Measurements from ENCODE around the gene HACD4. TPM values are rescaled to one million over a fixed set of nuclear protein-coding genes. Genes with fewer than 3 reads are reported as not detected.
A peak's percentile ranks its signal among the peaks of the same experiment; 100 is the strongest.

Gene HACD4, protein sequence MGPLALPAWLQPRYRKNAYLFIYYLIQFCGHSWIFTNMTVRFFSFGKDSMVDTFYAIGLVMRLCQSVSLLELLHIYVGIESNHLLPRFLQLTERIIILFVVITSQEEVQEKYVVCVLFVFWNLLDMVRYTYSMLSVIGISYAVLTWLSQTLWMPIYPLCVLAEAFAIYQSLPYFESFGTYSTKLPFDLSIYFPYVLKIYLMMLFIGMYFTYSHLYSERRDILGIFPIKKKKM
- polyA plus RNA-seq (2013, experiment 1 of 2) = 0.60 TPM
- polyA plus RNA-seq (2013, experiment 2 of 2) = 1.1 TPM

DNA sequence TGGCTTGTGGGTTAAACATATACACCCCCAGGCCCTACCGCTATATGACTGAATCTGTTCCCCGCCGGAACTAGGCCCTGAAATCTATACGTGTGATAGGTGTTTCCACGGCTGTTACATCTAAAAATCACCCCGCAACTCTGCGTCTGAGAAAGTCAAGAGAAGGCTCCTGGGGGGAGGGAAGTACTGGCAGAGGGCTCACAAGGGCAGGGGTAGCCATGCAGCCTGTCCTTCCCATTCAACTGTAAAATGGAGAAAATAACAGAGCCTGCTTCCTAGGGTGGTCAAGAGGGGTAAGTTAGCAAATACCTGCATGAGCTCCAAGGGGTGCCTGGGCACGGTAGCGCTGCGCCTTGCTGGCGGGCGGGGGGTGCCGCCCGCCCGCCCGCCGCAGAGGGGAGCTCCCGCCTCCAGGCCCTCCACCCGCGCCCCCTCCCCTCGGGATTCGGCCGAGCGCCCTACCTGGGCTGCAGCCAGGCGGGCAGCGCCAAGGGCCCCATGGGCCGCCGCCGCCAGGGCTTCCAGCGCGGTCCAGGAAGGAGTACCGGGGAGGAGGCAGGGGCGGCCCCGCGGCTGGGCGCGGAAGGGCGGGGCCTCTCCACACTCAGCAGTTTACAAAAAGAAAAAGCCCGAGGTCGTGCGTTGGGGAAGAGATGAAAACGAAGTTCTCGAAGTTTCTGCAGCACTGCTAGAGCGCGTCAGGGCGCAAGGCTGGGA lies at the start of gene HACD4:
HACD4 (minus strand) TSS at position 550 of the 717 bp plus-strand sequence; CDS start at position 500, 50 bp downstream.
- Histone ChIP-seq H3K27me3 (ENCODE audit: insufficient read depth, low read length) (no peaks in the 10 kb centered on the region), H3K4me3 (ENCODE audit: low read length) (peak within 1 kb of the TSS; percentile 53), H3K9ac (ENCODE audit: low read depth, low read length) (peak within 1 kb of the TSS; percentile 60), H3K9me3 (ENCODE audit: insufficient read depth, low read depth, low read length) (no peaks in the 10 kb centered on the region), H3K36me3 (ENCODE audit: insufficient read depth, low read length) (no peaks in the 10 kb centered on the region), H3K27ac (ENCODE audit: low read depth, low read length) (peak within 1 kb of the TSS; percentile 7; the same call in 1 of the 2 replicates), H3K4me1 (ENCODE audit: insufficient read depth, low read length) (peaks cover 11% of the 10 kb centered on the region)
- 7% methylated on average over 46 of the region's 46 CpGs for WGBS

DNA sequence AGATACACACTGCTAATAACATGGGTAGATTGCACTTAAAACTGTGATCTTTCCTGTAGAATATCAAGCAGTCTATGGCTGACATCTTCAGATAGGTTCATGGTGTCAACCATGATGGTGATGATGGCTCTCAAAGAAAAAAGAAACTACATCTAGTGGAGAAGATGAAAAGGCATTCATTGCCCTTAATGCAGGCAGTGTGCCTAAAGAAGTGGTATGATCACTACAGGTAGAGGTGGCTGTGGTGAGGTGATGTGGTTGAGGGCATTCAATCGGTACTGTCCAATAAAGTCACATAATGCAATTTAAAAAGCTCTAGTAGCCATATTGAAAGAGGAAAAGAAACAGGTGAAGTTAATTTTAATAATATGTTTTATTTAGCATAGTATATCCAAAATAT lies 49.4 kb upstream of the HACD4 start:
- H3K36me3 ChIP-seq (ENCODE audit: insufficient read depth, low read length) = no peaks in the 10 kb centered on the region
- H3K27ac ChIP-seq (ENCODE audit: low read depth, low read length) = no peak overlapping the region
- H3K9ac ChIP-seq (ENCODE audit: low read depth, low read length) = no peak overlapping the region
- H3K4me3 ChIP-seq (ENCODE audit: low read length) = no peak overlapping the region
- H3K27me3 ChIP-seq (ENCODE audit: insufficient read depth, low read length) = no peaks in the 10 kb centered on the region
- H3K9me3 ChIP-seq (ENCODE audit: insufficient read depth, low read depth, low read length) = no peaks in the 10 kb centered on the region
- 100% methylated on average over 1 of the region's 1 CpG for WGBS
- peaks cover under 1% of the 10 kb centered on the region; the same call in 1 of the 2 replicates for H3K4me1 ChIP-seq (ENCODE audit: insufficient read depth, low read length)

DNA sequence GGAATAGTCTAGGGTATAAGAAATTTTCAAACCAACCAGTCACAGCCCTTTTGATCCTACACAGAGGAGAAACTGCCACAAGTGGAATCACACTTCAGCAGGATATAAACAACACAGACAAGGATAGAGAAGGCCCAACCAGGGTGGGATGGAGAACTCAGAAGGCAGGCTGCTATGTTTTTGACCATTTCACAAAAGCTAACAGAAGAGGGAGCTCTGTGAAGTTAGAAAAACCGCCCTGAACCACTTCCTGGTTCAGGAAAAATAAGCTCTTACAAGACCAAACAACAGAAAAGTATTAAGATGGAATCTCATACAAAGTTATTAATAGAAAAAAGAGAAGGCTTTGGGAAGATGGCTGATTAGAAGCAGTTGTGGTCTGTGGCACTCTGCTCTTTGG lies 47.3 kb upstream of the HACD4 start:
- no peak overlapping the region for H3K27ac ChIP-seq (ENCODE audit: low read depth, low read length)
- H3K4me1 ChIP-seq (ENCODE audit: insufficient read depth, low read length) = peaks cover 6% of the 10 kb centered on the region; the same call in 1 of the 2 replicates
- no peaks in the 10 kb centered on the region for H3K9me3 ChIP-seq (ENCODE audit: insufficient read depth, low read depth, low read length)
- H3K9ac ChIP-seq (ENCODE audit: low read depth, low read length) = no peak overlapping the region
- WGBS = no CpG with 5 or more reads among the region's 1 CpG
- H3K27me3 ChIP-seq (ENCODE audit: insufficient read depth, low read length) = no peaks in the 10 kb centered on the region
- no peaks in the 10 kb centered on the region for H3K36me3 ChIP-seq (ENCODE audit: insufficient read depth, low read length)
- no peak overlapping the region for H3K4me3 ChIP-seq (ENCODE audit: low read length)

DNA sequence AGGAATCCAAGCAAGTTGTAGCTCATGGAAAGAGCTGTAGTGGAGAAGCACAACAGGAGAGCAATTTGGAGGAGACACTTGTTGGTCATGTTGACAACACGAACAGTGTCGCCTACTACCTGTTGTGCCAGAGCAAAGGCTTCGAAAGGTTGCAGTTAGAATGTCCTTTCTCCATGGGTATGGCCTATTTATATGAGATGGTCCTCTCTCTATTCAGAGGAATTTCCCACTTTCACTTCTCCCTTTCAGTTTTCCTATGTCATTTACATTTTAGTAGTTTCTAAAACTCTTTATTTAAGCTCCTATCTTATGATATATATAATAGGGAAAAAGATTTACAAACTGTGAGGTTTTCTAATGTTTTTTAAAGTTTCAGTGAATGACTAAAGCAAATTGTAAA lies 46.3 kb upstream of the HACD4 start, which contains the start of gene IFNB1:
IFNB1 (minus strand) TSS at position 162 of the 400 bp plus-strand sequence; CDS start at position 89, 73 bp downstream.
- H3K4me1 ChIP-seq (ENCODE audit: insufficient read depth, low read length) = peaks cover 12% of the 10 kb centered on the region
- no peaks in the 10 kb centered on the region for H3K9me3 ChIP-seq (ENCODE audit: insufficient read depth, low read depth, low read length)
- WGBS = 98% methylated on average over 3 of the region's 3 CpGs
- no peak within 1 kb of the TSS for H3K27ac ChIP-seq (ENCODE audit: low read depth, low read length)
- H3K36me3 ChIP-seq (ENCODE audit: insufficient read depth, low read length) = no peaks in the 10 kb centered on the region
- no peak within 1 kb of the TSS for H3K9ac ChIP-seq (ENCODE audit: low read depth, low read length)
- no peaks in the 10 kb centered on the region for H3K27me3 ChIP-seq (ENCODE audit: insufficient read depth, low read length)
- H3K4me3 ChIP-seq (ENCODE audit: low read length) = no peak within 1 kb of the TSS

DNA sequence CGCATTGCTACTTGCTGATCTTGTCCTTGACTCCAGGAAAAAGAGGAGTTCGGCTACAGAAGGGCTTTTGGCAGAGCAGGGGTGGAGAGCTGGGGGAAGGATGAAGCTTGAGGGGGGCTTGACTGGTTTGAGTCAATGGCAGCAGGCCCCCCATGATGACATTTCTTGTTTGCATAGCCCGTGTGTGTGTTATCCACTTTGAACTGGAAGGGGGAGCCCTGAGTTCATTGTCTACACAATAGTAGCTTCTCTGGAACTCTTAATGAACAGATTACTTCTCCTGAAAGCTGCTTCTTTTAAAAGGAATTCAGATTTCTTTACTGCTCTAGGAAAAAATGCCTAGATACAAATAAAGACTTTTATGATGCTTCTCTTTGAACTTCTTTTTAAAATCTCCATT lies 44.0 kb upstream of the HACD4 start:
- Histone ChIP-seq H3K27me3 (ENCODE audit: insufficient read depth, low read length) (no peaks in the 10 kb centered on the region), H3K4me1 (ENCODE audit: insufficient read depth, low read length) (peaks cover 13% of the 10 kb centered on the region), H3K9me3 (ENCODE audit: insufficient read depth, low read depth, low read length) (no peaks in the 10 kb centered on the region), H3K9ac (ENCODE audit: low read depth, low read length) (no peak overlapping the region), H3K4me3 (ENCODE audit: low read length) (no peak overlapping the region), H3K36me3 (ENCODE audit: insufficient read depth, low read length) (no peaks in the 10 kb centered on the region), H3K27ac (ENCODE audit: low read depth, low read length) (no peak overlapping the region)
- 68% methylated on average over 3 of the region's 3 CpGs for WGBS

DNA sequence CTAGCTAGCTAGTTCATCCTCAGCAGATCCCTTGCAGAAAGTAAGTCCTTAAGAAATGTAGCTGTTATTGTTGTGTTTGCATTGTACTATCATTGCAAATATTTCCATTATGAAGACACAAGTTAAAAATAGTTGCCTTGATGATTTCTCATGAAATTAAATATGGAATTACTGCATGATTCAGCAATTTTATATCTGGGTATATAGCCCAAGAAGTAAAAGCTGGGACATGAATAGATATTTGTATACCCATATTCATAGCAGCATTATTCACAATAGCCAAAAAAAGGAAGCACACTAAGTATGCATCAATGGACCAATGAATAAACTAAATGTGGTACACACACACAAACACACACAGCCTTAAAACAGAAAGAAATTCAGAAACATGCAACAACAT lies 39.5 kb upstream of the HACD4 start:
- H3K4me1 ChIP-seq (ENCODE audit: insufficient read depth, low read length) = peaks cover 20% of the 10 kb centered on the region

DNA sequence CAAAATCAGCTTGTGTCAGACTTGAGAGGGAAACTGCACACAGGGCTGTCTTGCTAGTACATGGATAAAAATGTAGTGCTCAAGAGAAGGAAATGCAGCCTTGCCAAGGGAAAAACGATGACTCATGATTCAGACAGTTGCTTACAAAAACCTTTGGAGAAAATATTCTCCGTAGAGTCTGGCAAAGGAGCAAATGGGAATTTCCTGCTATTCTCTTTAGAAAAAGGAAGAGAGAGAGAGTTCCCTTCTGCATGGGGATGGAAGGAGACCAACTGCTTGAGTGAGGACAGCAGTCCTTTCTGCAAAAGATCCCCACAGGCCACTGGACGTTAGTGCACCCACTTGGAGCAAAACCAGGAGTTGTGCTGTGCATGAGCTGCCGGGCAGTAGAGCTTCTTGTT lies 38.7 kb upstream of the HACD4 start:
- H3K4me1 ChIP-seq (ENCODE audit: insufficient read depth, low read length) = peaks cover 14% of the 10 kb centered on the region; the same call in 1 of the 2 replicates
- WGBS = 75% methylated on average over 4 of the region's 4 CpGs
- no peak overlapping the region for H3K27ac ChIP-seq (ENCODE audit: low read depth, low read length)
- H3K4me3 ChIP-seq (ENCODE audit: low read length) = no peak overlapping the region
- no peaks in the 10 kb centered on the region for H3K27me3 ChIP-seq (ENCODE audit: insufficient read depth, low read length)
- no peaks in the 10 kb centered on the region for H3K36me3 ChIP-seq (ENCODE audit: insufficient read depth, low read length)
- H3K9me3 ChIP-seq (ENCODE audit: insufficient read depth, low read depth, low read length) = no peaks in the 10 kb centered on the region
- no peak overlapping the region for H3K9ac ChIP-seq (ENCODE audit: low read depth, low read length)

More for the DNA sequence above, 39.5 kb upstream of the HACD4 start:
- H3K9me3 ChIP-seq (ENCODE audit: insufficient read depth, low read depth, low read length) = no peaks in the 10 kb centered on the region
- no peak overlapping the region for H3K9ac ChIP-seq (ENCODE audit: low read depth, low read length)
- H3K36me3 ChIP-seq (ENCODE audit: insufficient read depth, low read length) = no peaks in the 10 kb centered on the region
- H3K27me3 ChIP-seq (ENCODE audit: insufficient read depth, low read length) = no peaks in the 10 kb centered on the region
- H3K4me3 ChIP-seq (ENCODE audit: low read length) = no peak overlapping the region
- no peak overlapping the region for H3K27ac ChIP-seq (ENCODE audit: low read depth, low read length)

DNA sequence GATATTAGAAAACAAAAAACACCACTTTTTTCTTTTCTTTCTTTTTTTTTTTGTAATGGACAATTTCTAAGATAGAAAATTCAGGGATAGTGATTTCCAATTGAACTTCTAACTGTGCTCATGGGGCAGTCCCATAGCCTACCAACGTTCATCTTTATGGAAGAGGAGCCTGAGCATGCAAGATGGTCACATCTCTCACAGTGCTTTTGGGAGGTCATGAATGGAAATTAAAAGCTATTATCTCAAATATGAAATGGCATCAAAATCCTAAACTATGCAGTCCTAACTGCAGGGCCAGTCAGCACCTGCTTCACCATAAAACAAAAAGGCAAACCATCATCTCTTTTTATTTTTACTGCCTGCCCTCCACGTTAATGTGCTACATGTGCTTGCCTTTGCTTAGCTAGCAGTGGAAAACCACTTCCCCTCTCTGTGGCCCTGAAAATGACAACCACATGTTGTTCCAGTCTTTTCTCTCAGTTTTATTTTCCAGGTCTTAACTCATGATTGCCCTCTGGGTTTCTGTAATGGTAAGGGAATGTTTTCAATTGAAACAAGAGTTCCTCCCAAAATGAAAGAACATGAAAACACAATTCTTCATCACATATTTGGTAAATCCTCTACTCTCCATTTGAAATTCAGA lies 29.6 kb upstream of the HACD4 start:
- 88% methylated on average over 2 of the region's 2 CpGs for WGBS
- no peak overlapping the region for H3K4me3 ChIP-seq (ENCODE audit: low read length)
- H3K27me3 ChIP-seq (ENCODE audit: insufficient read depth, low read length) = no peaks in the 10 kb centered on the region
- no peaks in the 10 kb centered on the region for H3K4me1 ChIP-seq (ENCODE audit: insufficient read depth, low read length)
- H3K9ac ChIP-seq (ENCODE audit: low read depth, low read length) = no peak overlapping the region
- H3K36me3 ChIP-seq (ENCODE audit: insufficient read depth, low read length) = no peaks in the 10 kb centered on the region
- no peak overlapping the region for H3K27ac ChIP-seq (ENCODE audit: low read depth, low read length)
- no peaks in the 10 kb centered on the region for H3K9me3 ChIP-seq (ENCODE audit: insufficient read depth, low read depth, low read length)

DNA sequence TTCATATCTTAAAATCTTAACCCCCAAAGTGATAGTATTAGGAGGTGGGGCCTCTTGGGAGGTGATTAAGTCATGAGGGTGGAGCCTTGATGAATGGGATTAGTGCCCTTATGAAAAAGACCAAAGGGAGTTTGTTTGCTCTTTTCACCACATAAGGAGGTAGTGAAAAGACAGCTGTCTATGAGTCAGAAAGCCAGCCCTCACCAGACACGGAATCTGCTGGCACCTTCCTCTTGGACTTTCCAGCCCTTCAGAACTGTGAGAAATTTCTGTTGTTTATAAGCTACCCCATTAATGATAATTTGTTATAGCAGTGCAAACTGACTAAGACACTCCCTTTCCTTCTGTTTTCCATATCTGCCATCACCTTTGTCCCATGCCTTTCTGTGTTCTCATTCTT lies 25.5 kb upstream of the HACD4 start:
- Histone ChIP-seq H3K9me3 (ENCODE audit: insufficient read depth, low read depth, low read length) (no peaks in the 10 kb centered on the region), H3K9ac (ENCODE audit: low read depth, low read length) (no peak overlapping the region), H3K4me3 (ENCODE audit: low read length) (no peak overlapping the region), H3K36me3 (ENCODE audit: insufficient read depth, low read length) (no peaks in the 10 kb centered on the region), H3K27me3 (ENCODE audit: insufficient read depth, low read length) (no peaks in the 10 kb centered on the region), H3K27ac (ENCODE audit: low read depth, low read length) (no peak overlapping the region), H3K4me1 (ENCODE audit: insufficient read depth, low read length) (no peaks in the 10 kb centered on the region)
- no CpG with 5 or more reads among the region's 1 CpG for WGBS

DNA sequence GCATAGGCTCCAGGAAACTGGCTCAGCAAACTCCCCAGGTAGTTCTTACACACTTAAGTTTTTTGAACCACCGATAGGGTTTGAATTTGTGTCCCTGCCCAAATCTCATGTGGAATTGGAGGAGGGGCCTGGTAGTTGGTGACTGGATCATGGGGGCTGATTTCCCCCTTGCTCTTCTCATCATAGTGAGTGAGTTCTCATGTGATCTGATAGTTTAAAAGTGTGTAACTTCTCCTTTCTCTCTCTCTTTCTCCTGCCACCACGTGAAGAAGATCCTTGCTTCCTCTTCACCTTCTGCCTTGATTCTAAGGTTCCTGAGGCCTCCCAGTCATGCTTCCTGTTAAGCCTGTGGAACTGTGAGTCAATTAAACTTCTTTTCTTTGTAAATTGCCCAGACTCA lies 22.4 kb upstream of the HACD4 start:
- H3K4me3 ChIP-seq (ENCODE audit: low read length) = no peak overlapping the region
- H3K36me3 ChIP-seq (ENCODE audit: insufficient read depth, low read length) = no peaks in the 10 kb centered on the region
- H3K27ac ChIP-seq (ENCODE audit: low read depth, low read length) = no peak overlapping the region
- no peaks in the 10 kb centered on the region for H3K27me3 ChIP-seq (ENCODE audit: insufficient read depth, low read length)
- 84% methylated on average over 2 of the region's 2 CpGs for WGBS
- no peaks in the 10 kb centered on the region for H3K9me3 ChIP-seq (ENCODE audit: insufficient read depth, low read depth, low read length)
- H3K9ac ChIP-seq (ENCODE audit: low read depth, low read length) = no peak overlapping the region
- H3K4me1 ChIP-seq (ENCODE audit: insufficient read depth, low read length) = no peaks in the 10 kb centered on the region

DNA sequence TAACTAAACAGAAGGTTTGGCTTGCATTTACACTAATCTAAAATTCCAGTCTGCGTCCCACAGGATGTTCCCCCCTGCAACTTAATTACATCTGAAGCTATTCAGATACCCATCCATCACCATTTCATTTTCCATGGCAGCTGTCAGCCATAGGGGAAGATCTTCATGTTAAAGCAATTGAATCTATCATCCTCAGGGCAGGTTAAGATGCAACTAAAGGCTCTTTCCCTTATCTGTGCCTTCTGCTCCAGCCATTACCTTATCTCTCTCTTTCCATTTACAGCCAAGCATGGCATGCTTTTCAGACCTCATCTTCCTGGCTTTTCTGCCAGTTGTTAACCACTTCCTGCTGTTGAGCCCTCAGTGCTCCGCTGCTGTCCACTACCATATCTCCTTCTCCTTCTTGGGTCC lies 15.8 kb upstream of the HACD4 start:
- Histone ChIP-seq H3K4me1 (ENCODE audit: insufficient read depth, low read length) (no peaks in the 10 kb centered on the region), H3K36me3 (ENCODE audit: insufficient read depth, low read length) (no peaks in the 10 kb centered on the region), H3K27ac (ENCODE audit: low read depth, low read length) (no peak overlapping the region), H3K9ac (ENCODE audit: low read depth, low read length) (no peak overlapping the region), H3K9me3 (ENCODE audit: insufficient read depth, low read depth, low read length) (no peaks in the 10 kb centered on the region), H3K27me3 (ENCODE audit: insufficient read depth, low read length) (no peaks in the 10 kb centered on the region), H3K4me3 (ENCODE audit: low read length) (no peak overlapping the region)
- 94% methylated on average over 2 of the region's 2 CpGs for WGBS

Measured in HUES64 (cell line).